NT2/D1 (cell line): Measurements from ENCODE around the gene ZNF831.

Experiments
- DNase-seq: peaks from one replicate; pipeline ENCODE4 v3.0.0-alpha.2; 2011; ENCODE audit warnings: low read depth, low spot score
- H3K27me3 ChIP-seq: 2 replicates; pipeline ENCODE4 v1.6.0; 2011; ENCODE audit warnings: mild to moderate bottlenecking; ENCODE audit not compliant: insufficient read length, insufficient read depth
- H3K36me3 ChIP-seq: 2 replicates; pipeline ENCODE4 v1.6.1; 2011; ENCODE audit warnings: mild to moderate bottlenecking, low read length, mixed read lengths; ENCODE audit not compliant: insufficient read depth, insufficient read length
- H3K4me1 ChIP-seq: 2 replicates; pipeline ENCODE4 v1.5.1; 2011; ENCODE audit not compliant: insufficient read depth, insufficient read length
- H3K4me3 ChIP-seq: 2 replicates; pipeline ENCODE4 v1.5.1; 2011; ENCODE audit warnings: low read depth; ENCODE audit not compliant: insufficient read length
- H3K9ac ChIP-seq: 2 replicates; pipeline ENCODE4 v1.6.0; 2011; ENCODE audit warnings: low read depth; ENCODE audit not compliant: insufficient read length
- H3K9me3 ChIP-seq: 2 replicates; pipeline ENCODE4 v1.5.1; 2011; ENCODE audit warnings: mild to moderate bottlenecking, low read length; ENCODE audit not compliant: insufficient read depth
- SUZ12 ChIP-seq: IDR thresholded peaks from 2 replicates; pipeline ENCODE4 v1.6.1; 2011; ENCODE audit not compliant: insufficient read length, insufficient read depth; ENCODE audit errors: extremely low read depth
- YY1 ChIP-seq: IDR thresholded peaks from 2 replicates; pipeline ENCODE4 v1.6.1; 2011; ENCODE audit not compliant: insufficient read length, insufficient read depth
- ZNF274 ChIP-seq: IDR thresholded peaks from 2 replicates; pipeline ENCODE4 v1.6.1; 2011; ENCODE audit warnings: mild to moderate bottlenecking, low read depth, low read length

ZNF831 gene

DNA sequence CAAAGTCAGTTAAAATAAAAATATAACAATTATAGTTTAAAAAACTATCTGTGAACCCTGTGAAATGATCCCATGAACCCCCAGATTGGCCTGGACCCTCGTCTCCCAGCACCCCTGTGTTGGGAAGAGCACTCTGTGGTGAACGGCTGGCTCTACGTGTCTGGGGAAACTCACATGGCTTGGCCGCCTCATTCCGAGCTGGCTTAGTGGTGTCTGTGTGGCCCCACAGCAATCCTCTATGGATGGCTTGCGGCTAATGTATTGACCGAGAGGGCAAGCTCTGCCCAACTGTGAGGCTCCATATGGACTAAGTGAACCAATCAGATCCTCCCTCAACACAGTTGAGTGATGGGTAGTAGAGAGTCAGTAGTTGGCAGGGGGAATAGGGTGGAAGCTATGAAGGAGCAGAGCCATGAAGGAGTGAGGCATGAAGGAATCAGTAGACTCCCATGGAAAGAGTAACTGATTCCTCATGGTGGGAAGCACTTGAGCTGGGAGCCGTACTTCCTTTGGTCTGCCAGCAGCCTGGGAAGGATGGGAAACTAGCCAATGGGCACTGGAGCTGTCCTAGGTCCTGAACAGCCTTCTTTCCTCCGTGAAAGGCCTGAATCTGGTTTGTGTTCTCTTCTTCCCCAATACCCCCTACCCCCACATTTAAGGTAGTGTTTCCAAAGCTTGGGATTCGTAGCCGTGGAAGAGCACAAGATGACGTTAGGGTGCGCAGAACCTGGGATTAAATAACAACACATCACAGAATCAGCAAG, 21.6 kb upstream of the ZNF831 start:
- H3K4me1 ChIP-seq: no peaks in the 10 kb centered on the region
- no peaks in the 10 kb centered on the region for H3K27me3 ChIP-seq
- no peaks in the 10 kb centered on the region for H3K36me3 ChIP-seq
- no peak overlapping the region for H3K4me3 ChIP-seq
- DNase-seq: no peak
- H3K9ac ChIP-seq: no peak overlapping the region
- TF ChIP-seq ZNF274 (no peak), SUZ12 (no peak), YY1 (no peak)
- H3K9me3 ChIP-seq: peaks cover 25% of the 10 kb centered on the region; the same call in 1 of the 2 replicates

- Histone ChIP-seq H3K27me3 (no peaks in the 10 kb centered on the region), H3K4me3 (no peak overlapping the region), H3K4me1 (no peaks in the 10 kb centered on the region), H3K9me3 (peaks cover 11% of the 10 kb centered on the region; the same call in 1 of the 2 replicates), H3K9ac (no peak overlapping the region), H3K36me3 (no peaks in the 10 kb centered on the region)
- no peak for DNase-seq
- no peak for TF ChIP-seq ZNF274
- no peak for TF ChIP-seq SUZ12
- TF ChIP-seq YY1: no peak
These were observed 20.3 kb upstream of the ZNF831 start for GRCh38 chr20:59143326-59143725.

DNA sequence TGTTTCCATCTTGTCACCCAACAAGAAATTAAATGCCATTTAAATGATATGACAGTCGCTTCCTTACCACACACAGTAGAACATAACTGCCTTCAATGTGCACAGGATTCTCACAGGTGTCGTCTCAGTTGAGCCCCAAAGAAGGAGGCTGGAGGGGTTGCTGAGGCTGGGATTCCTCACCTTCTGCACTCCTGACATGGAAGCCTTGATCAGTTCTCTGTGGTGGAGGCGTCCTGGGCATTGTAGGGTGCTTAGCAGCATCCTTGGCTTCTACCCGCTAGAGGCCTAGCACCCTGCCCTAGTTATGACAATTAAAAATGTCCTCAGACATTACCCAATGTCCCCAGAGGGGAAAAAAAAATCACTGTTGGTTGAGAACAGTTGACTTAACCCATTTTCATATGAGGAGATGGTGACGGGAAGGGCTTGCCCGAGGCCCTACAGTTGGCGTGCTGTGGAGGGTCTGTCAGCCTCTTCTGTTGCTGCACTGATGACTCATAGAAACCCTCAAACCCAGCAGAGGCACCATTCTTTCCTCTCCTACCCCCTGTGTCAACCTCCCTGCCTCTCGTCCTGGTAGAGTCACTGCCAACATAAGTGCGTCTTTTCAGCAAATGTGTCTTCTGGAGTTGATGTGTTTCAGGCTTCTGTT, 19.3 kb upstream of the ZNF831 start:
- H3K4me3 ChIP-seq: no peak overlapping the region
- TF ChIP-seq YY1 (no peak), SUZ12 (no peak)
- H3K36me3 ChIP-seq: no peaks in the 10 kb centered on the region
- DNase-seq: no peak
- H3K9ac ChIP-seq: no peak overlapping the region
- H3K9me3 ChIP-seq: peaks cover 8% of the 10 kb centered on the region; the same call in 1 of the 2 replicates
- no peaks in the 10 kb centered on the region for H3K4me1 ChIP-seq
- H3K27me3 ChIP-seq: no peaks in the 10 kb centered on the region

DNA sequence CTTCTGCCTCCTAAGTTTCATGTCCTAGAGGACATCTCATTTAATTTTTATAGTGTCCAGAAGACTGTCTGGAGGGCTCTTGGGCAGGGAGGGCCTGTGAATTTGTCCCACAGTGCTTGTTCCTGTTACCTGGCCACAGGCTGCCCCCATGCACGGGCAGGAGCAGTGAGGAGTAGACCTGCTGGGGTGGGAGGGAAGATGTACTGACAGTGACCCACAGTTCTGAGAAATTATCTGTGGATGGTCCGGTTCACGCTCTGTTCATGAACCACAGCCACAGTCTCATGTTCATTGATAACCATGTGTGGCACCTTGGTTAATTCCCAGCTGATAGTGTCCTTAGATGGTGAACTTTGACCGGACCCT, 18.8 kb upstream of the ZNF831 start:
- H3K4me1 ChIP-seq: peaks cover 3% of the 10 kb centered on the region
- peaks cover 8% of the 10 kb centered on the region; the same call in 1 of the 2 replicates for H3K9me3 ChIP-seq
- H3K9ac ChIP-seq: no peak overlapping the region
- TF ChIP-seq ZNF274 (no peak), SUZ12 (no peak), YY1 (no peak)
- DNase-seq: no peak
- H3K27me3 ChIP-seq: no peaks in the 10 kb centered on the region
- H3K4me3 ChIP-seq: no peak overlapping the region
- H3K36me3 ChIP-seq: no peaks in the 10 kb centered on the region

DNA sequence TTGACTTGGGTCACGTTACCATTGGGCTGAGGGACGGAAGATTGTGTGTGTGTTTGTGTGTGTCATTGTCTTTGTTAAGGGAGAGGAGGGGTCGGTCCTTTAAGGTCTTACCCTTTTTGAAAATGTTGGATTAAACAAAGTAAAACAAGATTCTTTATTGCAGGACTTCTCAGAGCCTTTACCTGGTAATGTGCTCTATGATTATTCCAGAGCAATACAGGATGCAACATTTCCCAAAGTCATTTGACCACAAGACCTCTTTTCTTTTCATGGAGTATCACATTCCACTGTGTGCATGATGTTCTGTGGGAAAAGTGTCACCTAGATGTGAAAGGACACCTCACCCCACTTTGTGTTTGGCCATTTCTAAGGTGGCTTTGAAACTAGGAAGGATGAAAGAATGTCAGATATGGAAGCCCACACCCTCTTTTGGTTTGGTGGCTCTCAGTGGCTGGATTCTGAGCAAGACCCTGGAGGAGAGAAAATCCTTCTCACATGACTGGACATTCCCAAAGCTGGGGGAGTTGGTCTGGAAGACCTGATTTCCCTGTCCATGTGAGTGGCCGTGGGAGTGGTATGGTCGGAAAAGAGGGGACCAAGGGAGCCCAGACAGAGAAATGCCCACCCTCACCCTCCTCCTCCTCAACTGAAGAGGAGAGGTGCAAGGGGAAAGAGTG, 18.2 kb upstream of the ZNF831 start:
- Histone ChIP-seq H3K9me3 (peaks cover 8% of the 10 kb centered on the region; the same call in 1 of the 2 replicates), H3K36me3 (no peaks in the 10 kb centered on the region), H3K27me3 (no peaks in the 10 kb centered on the region), H3K4me1 (peaks cover 3% of the 10 kb centered on the region), H3K4me3 (no peak overlapping the region), H3K9ac (no peak overlapping the region)
- TF ChIP-seq YY1 (no peak), SUZ12 (no peak), ZNF274 (no peak)
- DNase-seq: no peak

DNA sequence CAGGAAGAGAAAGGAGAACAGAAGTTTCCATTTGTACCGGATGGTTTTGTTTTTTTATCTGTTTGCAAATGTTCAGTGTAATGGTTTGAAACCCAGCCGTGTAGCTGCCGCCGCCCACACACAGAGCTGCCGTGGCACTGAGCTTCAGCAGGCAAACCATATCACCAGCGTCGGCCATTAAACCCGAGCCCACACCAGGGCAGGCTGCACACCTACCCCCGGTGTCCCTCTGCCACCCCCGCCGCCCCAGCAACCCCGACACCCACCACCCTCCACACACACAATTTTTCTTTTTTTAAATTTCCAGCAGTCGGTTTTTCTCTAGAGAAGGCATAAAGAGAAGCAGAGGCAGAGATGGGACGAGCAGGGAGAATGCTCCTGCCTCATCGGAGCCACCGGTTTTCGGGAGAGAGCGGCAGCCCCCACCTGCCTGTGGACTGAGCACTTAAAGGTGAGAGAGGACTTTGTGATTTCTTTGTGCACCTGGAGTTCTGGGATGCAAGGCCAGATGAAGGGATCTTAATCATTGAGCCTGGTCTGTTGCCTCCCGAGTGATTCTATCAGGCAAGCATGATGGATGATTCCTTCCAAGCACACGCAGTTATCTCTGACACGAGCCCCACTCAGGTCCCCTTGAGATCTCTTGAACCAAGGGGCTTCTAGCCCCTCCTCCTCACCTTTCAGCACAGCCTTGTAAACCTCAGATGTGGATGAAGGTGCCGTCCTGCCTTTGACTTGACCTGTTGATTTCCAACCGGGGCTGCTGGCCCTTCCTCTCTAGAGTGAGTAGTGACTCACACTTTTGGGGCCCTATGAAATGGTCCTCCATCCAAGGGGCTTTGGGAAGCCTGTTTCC, 17.5 kb upstream of the ZNF831 start:
- Histone ChIP-seq H3K27me3 (no peaks in the 10 kb centered on the region), H3K9ac (no peak overlapping the region), H3K4me3 (no peak overlapping the region), H3K4me1 (peaks cover 3% of the 10 kb centered on the region), H3K36me3 (no peaks in the 10 kb centered on the region), H3K9me3 (peaks cover 8% of the 10 kb centered on the region; the same call in 1 of the 2 replicates)
- TF ChIP-seq ZNF274 (no peak), SUZ12 (no peak), YY1 (no peak)
- DNase-seq: no peak
